H9 (cell line): Measurements from ENCODE around the gene BAAT. TPM values are rescaled to one million over a fixed set of nuclear protein-coding genes. Genes with fewer than 3 reads are reported as not detected.
A peak's percentile ranks its signal among the peaks of the same experiment; 100 is the strongest.

Experiments
- DNase-seq: peaks from one replicate; pipeline ENCODE4 v3.0.0-alpha.2; 2017
- H2AFZ ChIP-seq: one replicate; pipeline ENCODE4 v1.6.1; 2013; ENCODE audit warnings: mild to moderate bottlenecking, low read length, control low read depth, moderate library complexity
- H2AK5ac ChIP-seq: 2 replicates; pipeline ENCODE4 v1.6.1; 2013; ENCODE audit warnings: low read length, control low read depth, mixed read lengths; ENCODE audit not compliant: insufficient read length
- H2BK120ac ChIP-seq: one replicate; pipeline ENCODE4 v1.6.1; 2013; ENCODE audit warnings: low read depth, mild to moderate bottlenecking, low read length, control low read depth, inconsistent platforms; ENCODE audit not compliant: poor library complexity, severe bottlenecking
- H2BK12ac ChIP-seq: 2 replicates; pipeline ENCODE4 v1.6.1; 2013; ENCODE audit warnings: low read length, control low read depth, mixed read lengths, low read depth; ENCODE audit not compliant: insufficient read length
- H2BK15ac ChIP-seq: 2 replicates; pipeline ENCODE4 v1.6.1; 2013; ENCODE audit warnings: low read depth, low read length, control low read depth
- H2BK20ac ChIP-seq: one replicate; pipeline ENCODE4 v1.6.1; 2013; ENCODE audit warnings: low read depth, mild to moderate bottlenecking, low read length, control low read depth, inconsistent platforms; ENCODE audit not compliant: poor library complexity, severe bottlenecking
- H2BK5ac ChIP-seq: 2 replicates; pipeline ENCODE4 v1.6.1; 2013; ENCODE audit warnings: low read length, control low read depth, mixed read lengths; ENCODE audit not compliant: insufficient read length
- H3K14ac ChIP-seq: 2 replicates; pipeline ENCODE4 v1.6.1; 2013; ENCODE audit warnings: low read length, control low read depth; ENCODE audit not compliant: insufficient read depth
- H3K18ac ChIP-seq: 2 replicates; pipeline ENCODE4 v1.6.1; 2013; ENCODE audit warnings: low read depth, mild to moderate bottlenecking, mixed read lengths, low read length, control low read depth; ENCODE audit not compliant: insufficient read length
- H3K23ac ChIP-seq: 2 replicates; pipeline ENCODE4 v1.6.1; 2013; ENCODE audit warnings: low read length, control low read depth, mixed read lengths, low read depth; ENCODE audit not compliant: insufficient read length
- H3K23me2 ChIP-seq: 2 replicates; pipeline ENCODE4 v1.6.1; 2013; ENCODE audit warnings: low read depth, mild to moderate bottlenecking, mixed read lengths, low read length, control low read depth; ENCODE audit not compliant: insufficient read length, poor library complexity, severe bottlenecking
- H3K27ac ChIP-seq: 2 replicates; pipeline ENCODE4 v1.5.1; 2013; ENCODE audit warnings: low read length, control low read depth, mixed read lengths, low read depth; ENCODE audit not compliant: insufficient read length
- H3K27me3 ChIP-seq: 2 replicates; pipeline ENCODE4 v1.6.1; 2013; ENCODE audit warnings: low read length, control low read depth, inconsistent platforms; ENCODE audit not compliant: insufficient read depth
- H3K4ac ChIP-seq: 2 replicates; pipeline ENCODE4 v1.6.1; 2013; ENCODE audit warnings: low read depth, mild to moderate bottlenecking, control low read depth, inconsistent platforms, low read length, moderate library complexity
- H3K4me1 ChIP-seq: 2 replicates; pipeline ENCODE4 v1.6.1; 2013; ENCODE audit warnings: low read length, control low read depth, inconsistent platforms; ENCODE audit not compliant: insufficient read depth
- H3K4me2 ChIP-seq: 2 replicates; pipeline ENCODE4 v1.6.1; 2013; ENCODE audit warnings: low read length, control low read depth, mixed read lengths; ENCODE audit not compliant: insufficient read length, insufficient read depth
- H3K56ac ChIP-seq: 2 replicates; pipeline ENCODE4 v1.6.1; 2013; ENCODE audit warnings: low read depth, mild to moderate bottlenecking, mixed read lengths, low read length, control low read depth; ENCODE audit not compliant: insufficient read length
- H3K79me1 ChIP-seq: 2 replicates; pipeline ENCODE4 v1.6.1; 2013; ENCODE audit warnings: low read depth, mild to moderate bottlenecking, moderate library complexity, low read length, control low read depth, inconsistent platforms; ENCODE audit not compliant: insufficient read depth, poor library complexity, severe bottlenecking
- H3K79me2 ChIP-seq: 2 replicates; pipeline ENCODE4 v1.6.1; 2013; ENCODE audit warnings: low read length, control low read depth, inconsistent platforms; ENCODE audit not compliant: insufficient read depth
- H3K9ac ChIP-seq: 2 replicates; pipeline ENCODE4 v1.6.1; 2013; ENCODE audit warnings: low read length, control low read depth, mixed read lengths; ENCODE audit not compliant: insufficient read length; ENCODE audit errors: extremely low read depth
- H3K9me3 ChIP-seq: one replicate; pipeline ENCODE4 v1.6.1; 2013; ENCODE audit warnings: low read depth, low read length, inconsistent platforms; ENCODE audit not compliant: control insufficient read depth
- H3T11ph ChIP-seq: one replicate; pipeline ENCODE4 v1.6.1; 2013; ENCODE audit warnings: mild to moderate bottlenecking, low read length, control low read depth, inconsistent platforms
- H4K20me1 ChIP-seq: one replicate; pipeline ENCODE4 v1.6.1; 2013; ENCODE audit not compliant: control insufficient read depth, insufficient read length, insufficient read depth
- H4K5ac ChIP-seq: 2 replicates; pipeline ENCODE4 v1.6.1; 2013; ENCODE audit warnings: low read depth, mild to moderate bottlenecking, mixed read lengths, low read length, control low read depth; ENCODE audit not compliant: insufficient read length
- H4K8ac ChIP-seq: replicated peaks from 2 replicates; pipeline ENCODE4 v1.6.1; 2013; ENCODE audit warnings: low read length, control low read depth, mixed read lengths, low read depth; ENCODE audit not compliant: insufficient read length
- H4K91ac ChIP-seq: 2 replicates; pipeline ENCODE4 v1.6.1; 2013; ENCODE audit warnings: low read depth, mild to moderate bottlenecking, moderate library complexity, mixed read lengths, low read length, control low read depth; ENCODE audit not compliant: insufficient read length
- H3K27ac Mint-ChIP-seq, 3 experiments: 2 replicates in 2 of 3; 3 replicates in 1 of 3; pipeline ENCODE4 v1.8.0; 2020 to 2021; ENCODE audit warnings: mixed read lengths in 3 of 3, mild to moderate bottlenecking in 1 of 3, moderate library complexity in 1 of 3
- H3K27me3 Mint-ChIP-seq: 2 replicates; pipeline ENCODE4 v1.8.0; 2021; ENCODE audit warnings: low read depth, mild to moderate bottlenecking, moderate library complexity, mixed read lengths
- H3K36me3 Mint-ChIP-seq, 3 experiments: 2 replicates in 2 of 3; 3 replicates in 1 of 3; pipeline ENCODE4 v1.8.0; 2020 to 2021; ENCODE audit warnings: low read depth in 3 of 3, mixed read lengths in 3 of 3; ENCODE audit not compliant: insufficient read depth in 1 of 3
- H3K4me1 Mint-ChIP-seq, 2 experiments: 2 replicates each; pipeline ENCODE4 v1.8.0; 2020; ENCODE audit warnings: mixed read lengths in 2 of 2
- H3K4me3 Mint-ChIP-seq, 2 experiments: 2 replicates in 1 of 2; 3 replicates in 1 of 2; pipeline ENCODE4 v1.8.0; 2020 to 2021; ENCODE audit warnings: mild to moderate bottlenecking in 2 of 2, mixed read lengths in 2 of 2, moderate library complexity in 1 of 2
- H3K9me3 Mint-ChIP-seq, 2 experiments: 2 replicates in 1 of 2; 3 replicates in 1 of 2; pipeline ENCODE4 v1.8.0; 2020; ENCODE audit warnings: mild to moderate bottlenecking in 2 of 2, mixed read lengths in 2 of 2, moderate library complexity in 1 of 2
- WGBS: extraction: QIAGEN DNeasy Blood & Tissue Kit; methylation state at CpG from one replicate; pipeline ENCODE4 v1.1.7; 2013; ENCODE audit warnings: missing lambda C conversion rate, low lambda C conversion rate, mixed read lengths; ENCODE audit not compliant: insufficient read length; ENCODE audit errors: extremely low coverage; 5-methylcytosine and 5-hydroxymethylcytosine counted together
- total RNA-seq: library from RNA; stranded (reverse); gene quantifications from 2 replicates; pipeline ENCODE4 v1.2.1, GENCODE V29; 2021
- TF ChIP-seq, protein P1 (sequence below): fragments of 200-600 bp; sonication (generic); conservative IDR thresholded peaks from 3 replicates; pipeline ENCODE4 v1.8.0; 2021; ENCODE audit warnings: antibody characterized with exemption, mild to moderate bottlenecking

BAAT gene
- total RNA-seq, 1 experiment from 2014 or later, result 0.09 TPM

DNA sequence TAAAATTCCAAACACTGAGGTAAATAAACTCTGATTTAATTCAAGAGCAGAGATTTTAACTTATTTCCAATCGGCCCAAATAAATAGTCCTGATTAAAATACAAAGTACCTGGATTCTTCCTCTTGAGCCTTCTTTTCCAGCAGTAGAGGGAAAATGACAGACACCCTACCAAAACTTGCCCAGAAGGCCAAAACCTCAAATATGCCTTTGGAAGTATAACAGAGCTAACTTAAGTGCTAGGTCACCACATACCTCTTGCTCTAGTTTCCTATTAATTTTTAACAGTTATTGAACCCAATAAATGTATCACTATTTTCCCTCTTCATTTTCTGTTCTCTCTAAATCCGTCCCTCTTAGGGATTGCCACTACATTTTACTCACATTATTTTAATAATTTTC lies 1.4 kb downstream of the BAAT start:
- Histone ChIP-seq H3K56ac (no peak overlapping the region), H3K4ac (no peak overlapping the region), H3K79me1 (no peaks in the 10 kb centered on the region), H3T11ph (no peak overlapping the region), H2BK5ac (no peak overlapping the region), H2AFZ (no peak overlapping the region), H3K27me3 (no peaks in the 10 kb centered on the region), H2BK20ac (no peak overlapping the region), H2BK12ac (no peak overlapping the region), H2AK5ac (no peak overlapping the region), H4K91ac (no peak overlapping the region), H3K27ac (no peak overlapping the region), H2BK120ac (no peak overlapping the region), H3K18ac (no peak overlapping the region), H3K9me3 (no peaks in the 10 kb centered on the region), H4K8ac (no peak overlapping the region), H2BK15ac (no peak overlapping the region), H3K14ac (no peak overlapping the region), H3K4me2 (no peak overlapping the region), H3K23ac (no peak overlapping the region), H3K9ac (no peak overlapping the region), H3K79me2 (no peaks in the 10 kb centered on the region), H3K4me1 (0 out of 2 replicates have a peak, but pooled peaks cover 3% of the 10 kb centered on the region), H4K20me1 (no peaks in the 10 kb centered on the region), H4K5ac (no peak overlapping the region), H3K23me2 (no peaks in the 10 kb centered on the region)
- H3K4me1 Mint-ChIP-seq, result peaks cover 24% of the 10 kb centered on the region in 2 experiments
- H3K36me3 Mint-ChIP-seq, result peaks cover 32 to 48% (median 33%) of the 10 kb centered on the region in 3 experiments
- TF ChIP-seq, protein P1, sequence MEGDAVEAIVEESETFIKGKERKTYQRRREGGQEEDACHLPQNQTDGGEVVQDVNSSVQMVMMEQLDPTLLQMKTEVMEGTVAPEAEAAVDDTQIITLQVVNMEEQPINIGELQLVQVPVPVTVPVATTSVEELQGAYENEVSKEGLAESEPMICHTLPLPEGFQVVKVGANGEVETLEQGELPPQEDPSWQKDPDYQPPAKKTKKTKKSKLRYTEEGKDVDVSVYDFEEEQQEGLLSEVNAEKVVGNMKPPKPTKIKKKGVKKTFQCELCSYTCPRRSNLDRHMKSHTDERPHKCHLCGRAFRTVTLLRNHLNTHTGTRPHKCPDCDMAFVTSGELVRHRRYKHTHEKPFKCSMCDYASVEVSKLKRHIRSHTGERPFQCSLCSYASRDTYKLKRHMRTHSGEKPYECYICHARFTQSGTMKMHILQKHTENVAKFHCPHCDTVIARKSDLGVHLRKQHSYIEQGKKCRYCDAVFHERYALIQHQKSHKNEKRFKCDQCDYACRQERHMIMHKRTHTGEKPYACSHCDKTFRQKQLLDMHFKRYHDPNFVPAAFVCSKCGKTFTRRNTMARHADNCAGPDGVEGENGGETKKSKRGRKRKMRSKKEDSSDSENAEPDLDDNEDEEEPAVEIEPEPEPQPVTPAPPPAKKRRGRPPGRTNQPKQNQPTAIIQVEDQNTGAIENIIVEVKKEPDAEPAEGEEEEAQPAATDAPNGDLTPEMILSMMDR, result no peak
- no CpG with 5 or more reads among the region's 2 CpGs for WGBS
- no peak overlapping the region for H3K4me3 Mint-ChIP-seq
- DNase-seq, result no peak
- H3K27ac Mint-ChIP-seq, result peak overlapping the region in 1 of 3 experiments; percentile 63; a peak in 1 of 7 replicates
- H3K27me3 Mint-ChIP-seq, result no peaks in the 10 kb centered on the region; the same call in 1 of the 2 replicates
- peaks cover 23 to 25% of the 10 kb centered on the region in 2 experiments for H3K9me3 Mint-ChIP-seq
